Type B pancreatic cell (in vitro differentiated cells): Measurements from ENCODE around the gene DOCK4. TPM values are rescaled to one million over a fixed set of nuclear protein-coding genes. Genes with fewer than 3 reads are reported as not detected.
A peak's percentile ranks its signal among the peaks of the same experiment; 100 is the strongest.

Source experiments
- DNase-seq: peaks from one replicate; pipeline ENCODE4 v3.0.0; 2021; ENCODE audit warnings: mixed read lengths; ENCODE audit not compliant: unreplicated experiment; ENCODE audit errors: extremely low spot score
- H3K27ac Mint-ChIP-seq: 2 replicates; pipeline ENCODE4 v1.8.0; 2021; ENCODE audit warnings: mild to moderate bottlenecking, mixed read lengths
- H3K27me3 Mint-ChIP-seq: 2 replicates; pipeline ENCODE4 v1.8.0; 2021; ENCODE audit warnings: mixed read lengths
- H3K36me3 Mint-ChIP-seq: 2 replicates; pipeline ENCODE4 v1.8.0; 2021; ENCODE audit warnings: mixed read lengths
- H3K4me1 Mint-ChIP-seq: one replicate; pipeline ENCODE4 v1.8.0; 2021; ENCODE audit warnings: mixed read lengths; ENCODE audit not compliant: unreplicated experiment
- H3K4me3 Mint-ChIP-seq: 2 replicates; pipeline ENCODE4 v1.8.0; 2021; ENCODE audit warnings: mild to moderate bottlenecking, mixed read lengths
- H3K9me3 Mint-ChIP-seq: 2 replicates; pipeline ENCODE4 v1.8.0; 2021; ENCODE audit warnings: mixed read lengths
- CTCF ChIP-seq: fragments of 200-600 bp; sonication (generic); conservative IDR thresholded peaks from 2 replicates; pipeline ENCODE4 v1.5.0; 2021; ENCODE audit warnings: antibody characterized with exemption, mild to moderate bottlenecking
- total RNA-seq: library from RNA; stranded (reverse); gene quantifications from 2 replicates; pipeline ENCODE4 v1.2.1, GENCODE V29; 2021; ENCODE audit warnings: low replicate concordance

Gene DOCK4
- total RNA-seq, 1 donor from 2014 or later: 24.6 TPM

GRCh38 chr7:111752022-111752582, 454.1 kb downstream of the DOCK4 start:
- TF ChIP-seq CTCF: peak; percentile 94
- Mint-ChIP-seq H3K36me3 (peaks cover 30% of the 10 kb centered on the region), H3K27ac (no peak overlapping the region), H3K27me3 (no peaks in the 10 kb centered on the region), H3K4me3 (no peak overlapping the region), H3K4me1 (peaks cover 6% of the 10 kb centered on the region), H3K9me3 (no peaks in the 10 kb centered on the region)
- no peak for DNase-seq

- no peak for DNase-seq
- Mint-ChIP-seq H3K27ac (no peak overlapping the region), H3K27me3 (no peaks in the 10 kb centered on the region), H3K4me3 (no peak overlapping the region), H3K9me3 (no peaks in the 10 kb centered on the region), H3K36me3 (peaks cover 24% of the 10 kb centered on the region), H3K4me1 (no peaks in the 10 kb centered on the region)
- TF ChIP-seq CTCF: no peak
Observed at GRCh38 chr7:111750878-111751277, 455.3 kb downstream of the DOCK4 start.

GRCh38 chr7:111750228-111750627, 456.0 kb downstream of the DOCK4 start:
- no peak for DNase-seq
- TF ChIP-seq CTCF: no peak
- Mint-ChIP-seq H3K9me3 (no peaks in the 10 kb centered on the region), H3K4me3 (no peak overlapping the region), H3K36me3 (peaks cover 21% of the 10 kb centered on the region), H3K27me3 (no peaks in the 10 kb centered on the region), H3K4me1 (no peaks in the 10 kb centered on the region), H3K27ac (no peak overlapping the region)

GRCh38 chr7:111749625-111750024, 456.6 kb downstream of the DOCK4 start:
- Mint-ChIP-seq H3K9me3 (no peaks in the 10 kb centered on the region), H3K36me3 (peaks cover 26% of the 10 kb centered on the region), H3K4me1 (peaks cover 6% of the 10 kb centered on the region), H3K27me3 (no peaks in the 10 kb centered on the region), H3K4me3 (no peak overlapping the region), H3K27ac (no peak overlapping the region)
- TF ChIP-seq CTCF: no peak
- DNase-seq: no peak

GRCh38 chr7:111747718-111748117, 458.5 kb downstream of the DOCK4 start:
- no peaks in the 10 kb centered on the region for H3K27me3 Mint-ChIP-seq
- TF ChIP-seq CTCF: no peak
- no peak for DNase-seq
- no peak overlapping the region for H3K27ac Mint-ChIP-seq
- H3K9me3 Mint-ChIP-seq: no peaks in the 10 kb centered on the region
- peaks cover 26% of the 10 kb centered on the region for H3K36me3 Mint-ChIP-seq
- H3K4me3 Mint-ChIP-seq: no peak overlapping the region
- peaks cover 11% of the 10 kb centered on the region for H3K4me1 Mint-ChIP-seq

DNA sequence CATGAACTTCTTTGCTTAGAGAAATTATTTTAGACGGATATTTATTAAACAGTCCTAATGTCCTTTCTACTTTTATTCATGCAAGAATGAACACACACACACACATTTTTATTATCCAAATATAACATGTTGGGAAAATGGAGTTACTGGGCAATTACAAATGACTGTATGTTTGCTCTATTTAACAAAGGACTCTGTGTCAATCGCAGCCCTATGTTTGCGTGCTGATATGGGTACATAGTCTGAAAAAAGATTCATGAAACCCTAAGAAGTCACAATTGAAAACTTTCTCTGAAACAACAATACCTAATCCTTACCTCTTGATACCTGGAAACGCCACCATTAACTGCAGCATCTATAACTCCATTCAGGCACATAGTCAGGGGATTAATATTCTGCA, 459.2 kb downstream of the DOCK4 start:
- Mint-ChIP-seq H3K9me3 (no peaks in the 10 kb centered on the region), H3K4me3 (no peak overlapping the region), H3K36me3 (peaks cover 22% of the 10 kb centered on the region), H3K4me1 (peaks cover 12% of the 10 kb centered on the region), H3K27ac (no peak overlapping the region), H3K27me3 (no peaks in the 10 kb centered on the region)
- no peak for TF ChIP-seq CTCF
- no peak for DNase-seq
